Measurements from ENCODE around the gene RUFY4.

RUFY4 gene

DNA sequence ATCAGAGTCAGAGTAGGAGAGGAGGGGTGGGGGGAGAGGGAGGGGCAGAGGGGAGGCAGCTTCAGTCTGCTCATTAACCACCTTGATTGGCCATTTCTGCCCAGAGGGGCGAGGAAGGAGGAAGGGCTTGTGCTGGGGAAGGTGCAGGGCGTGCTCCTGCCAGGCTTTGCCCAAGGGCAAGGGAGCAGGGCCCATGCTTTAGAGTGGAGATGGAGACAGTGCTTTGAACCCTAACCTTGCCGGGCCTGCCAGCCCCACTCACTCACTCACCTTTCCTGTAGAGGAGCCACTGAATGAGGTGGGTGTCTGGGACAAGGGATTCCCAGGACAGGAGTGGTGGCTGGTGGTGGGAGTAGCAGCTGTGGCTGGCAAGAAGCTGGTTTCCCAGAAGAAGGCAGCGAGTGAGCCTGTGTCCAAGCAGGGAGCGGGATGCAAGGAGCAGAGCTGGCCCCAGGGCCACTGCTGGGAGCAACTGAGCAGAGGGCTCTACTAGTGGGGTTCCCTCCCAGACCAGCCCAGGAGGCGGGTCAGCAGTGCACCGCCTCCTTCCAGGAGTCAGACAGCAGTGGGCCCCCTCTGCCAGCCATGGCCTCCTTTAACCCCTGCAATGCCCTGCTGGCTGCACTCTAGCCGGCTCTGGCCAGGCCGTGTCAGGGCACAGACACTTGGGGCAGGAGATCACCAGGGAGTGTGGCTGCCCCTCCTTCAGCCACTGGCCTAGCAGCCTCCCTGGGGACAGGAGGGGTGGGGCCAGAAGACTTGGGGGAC, 3.6 kb upstream of the RUFY4 start:
- DNase-seq, result no peak

DNA sequence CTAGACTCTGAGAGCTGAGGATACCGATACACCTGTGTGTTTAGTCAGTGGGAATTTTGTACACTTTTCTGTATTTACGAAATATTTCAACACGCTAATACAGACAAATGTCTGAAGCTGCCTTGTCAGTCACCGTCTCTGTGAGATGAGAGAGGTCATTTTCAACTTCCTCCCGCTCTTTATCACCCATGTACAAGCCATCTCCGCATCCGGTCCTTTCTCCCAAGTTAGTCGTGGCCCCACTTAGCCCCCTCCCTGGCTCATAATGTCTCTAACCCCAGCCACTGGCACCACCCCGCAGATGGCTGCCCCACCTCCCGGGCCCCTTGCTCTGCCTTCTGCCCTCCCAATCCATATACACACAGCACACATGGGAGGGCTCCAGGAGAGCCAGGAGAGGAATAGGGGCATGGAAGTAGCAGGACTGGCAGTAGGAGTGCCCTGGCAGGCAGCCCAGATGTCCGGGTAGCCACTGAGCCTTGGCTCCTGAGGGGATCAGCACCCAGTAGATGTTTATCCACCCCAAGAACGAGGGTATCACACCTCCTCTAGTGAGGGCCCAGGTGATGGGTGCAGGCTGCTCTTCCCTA, 2.0 kb upstream of the RUFY4 start:
- no peak for DNase-seq

DNA sequence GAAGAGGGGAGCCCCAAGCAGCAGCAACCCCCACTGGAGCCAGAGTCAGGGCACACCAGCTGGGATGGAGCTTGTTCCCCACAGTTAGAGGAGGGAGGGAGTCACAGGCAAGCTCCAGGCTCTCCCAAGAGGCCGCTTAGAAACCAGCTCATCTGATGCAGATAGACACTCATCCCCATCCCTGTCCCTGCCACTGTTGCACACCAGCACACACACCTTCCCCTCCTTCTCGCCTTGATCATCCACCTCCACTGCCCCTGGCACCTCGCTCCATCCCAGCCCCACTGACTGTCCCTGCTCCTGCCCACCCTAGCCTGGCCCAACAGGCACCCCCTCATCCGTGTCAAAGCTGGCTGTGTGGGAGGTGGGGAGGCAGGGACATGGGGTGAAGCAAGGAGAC, 1.5 kb upstream of the RUFY4 start:
- DNase-seq, result no peak

DNA sequence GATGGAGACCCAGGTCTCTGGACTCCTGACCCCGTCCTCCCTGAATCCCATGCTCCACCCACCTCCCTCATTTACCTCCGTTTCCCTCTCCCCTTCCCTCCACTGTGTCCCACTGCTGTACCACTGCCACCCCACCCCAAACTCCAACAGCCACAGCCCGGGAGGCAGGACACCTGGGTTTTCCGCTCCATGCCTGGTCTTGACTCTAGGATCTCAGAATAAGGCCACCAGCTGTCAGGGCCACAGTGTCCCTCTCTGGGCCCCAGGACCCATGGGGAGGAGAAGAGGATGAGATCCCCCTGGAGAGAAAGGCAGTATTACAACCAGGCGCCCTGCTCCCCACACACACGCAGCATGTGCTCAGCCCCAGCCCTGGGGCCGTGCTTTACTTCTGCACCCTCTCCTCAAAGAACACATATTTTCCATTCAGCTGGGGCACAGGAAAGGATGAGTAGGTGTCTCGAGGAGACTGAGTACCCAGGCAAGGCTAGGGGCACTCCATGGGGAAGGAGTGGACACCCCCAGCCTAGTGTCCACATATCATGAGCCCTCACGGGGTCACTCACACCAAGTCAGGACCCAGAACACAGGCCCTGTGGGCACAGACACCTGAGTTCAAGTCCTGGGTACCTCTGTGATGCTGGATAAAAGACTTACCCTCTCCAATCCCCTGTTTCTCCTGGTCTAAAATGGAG, 700 bp downstream of the RUFY4 start:
- no peak for DNase-seq

DNA sequence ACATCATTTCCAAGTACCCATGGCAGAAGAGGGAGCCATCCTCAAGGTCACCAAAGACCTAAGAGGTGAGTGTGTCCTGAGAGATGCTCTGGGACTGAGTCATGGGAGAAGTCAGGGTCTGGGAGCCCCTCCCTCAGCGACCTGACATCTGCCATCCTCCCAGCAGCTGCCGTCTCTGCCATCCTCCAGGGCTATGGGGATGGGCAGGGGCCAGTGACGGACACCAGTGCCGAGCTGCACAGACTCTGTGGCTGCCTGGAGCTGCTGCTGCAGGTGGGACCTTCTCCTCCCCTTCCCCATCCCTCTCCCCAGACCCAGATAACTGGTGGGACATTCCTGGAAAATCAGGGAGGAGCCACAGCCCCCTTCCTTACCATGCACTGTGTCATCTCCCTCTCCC, 1.5 kb downstream of the RUFY4 start:
- DNase-seq, result no peak

DNA sequence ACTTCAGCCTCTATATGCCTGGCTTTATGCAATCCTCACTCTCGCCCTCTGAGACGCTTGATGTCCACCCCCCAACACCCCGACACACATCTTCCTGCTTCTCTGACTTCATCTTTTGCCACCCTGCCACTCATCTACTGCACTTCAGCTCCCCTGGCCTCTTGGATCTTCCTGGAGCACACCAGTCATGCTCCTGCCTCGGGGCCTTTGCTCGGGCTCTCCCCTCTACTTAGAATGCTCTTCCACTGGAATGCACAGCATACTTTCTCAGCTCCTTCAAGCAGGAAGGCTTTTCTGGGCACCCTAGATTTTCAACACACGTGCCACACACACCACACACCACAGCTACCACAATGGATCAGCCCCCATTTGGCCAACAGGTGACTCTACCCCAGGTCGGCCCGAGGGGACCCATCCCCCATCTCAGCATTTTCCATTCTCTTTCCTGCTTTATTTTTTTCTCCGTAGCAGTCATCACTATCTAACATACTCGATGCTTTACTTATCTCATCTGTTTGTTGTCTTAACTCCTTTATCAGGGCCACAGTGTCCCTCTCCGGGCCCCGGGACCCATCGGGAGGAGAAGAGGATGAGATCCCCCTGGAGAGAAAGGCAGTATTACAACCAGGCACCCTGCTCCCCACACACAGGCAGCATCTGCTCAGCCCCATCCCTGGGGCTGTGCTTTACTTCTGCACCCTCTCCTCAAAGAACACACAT, 2.3 kb downstream of the RUFY4 start:
- no peak for DNase-seq

DNA sequence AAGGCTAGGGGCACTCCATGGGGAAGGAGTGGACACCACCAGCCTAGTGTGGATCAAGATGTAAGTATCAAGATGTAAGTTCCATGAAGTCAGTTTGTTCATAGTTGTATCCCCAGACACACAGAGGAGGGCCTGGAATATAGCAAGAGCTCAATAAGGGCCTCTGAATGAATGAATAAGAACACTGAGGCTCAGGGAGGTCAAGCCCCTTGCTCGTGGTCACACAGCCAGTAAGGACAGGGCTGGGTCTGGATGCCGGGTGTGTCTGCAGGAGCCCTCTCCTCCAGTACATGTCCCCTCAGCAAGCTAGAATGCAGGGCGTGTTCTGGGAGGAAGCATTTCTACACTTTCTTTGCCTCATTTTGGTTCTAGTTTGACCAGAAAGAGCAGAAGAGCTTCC, 2.9 kb downstream of the RUFY4 start:
- DNase-seq, result no peak

DNA sequence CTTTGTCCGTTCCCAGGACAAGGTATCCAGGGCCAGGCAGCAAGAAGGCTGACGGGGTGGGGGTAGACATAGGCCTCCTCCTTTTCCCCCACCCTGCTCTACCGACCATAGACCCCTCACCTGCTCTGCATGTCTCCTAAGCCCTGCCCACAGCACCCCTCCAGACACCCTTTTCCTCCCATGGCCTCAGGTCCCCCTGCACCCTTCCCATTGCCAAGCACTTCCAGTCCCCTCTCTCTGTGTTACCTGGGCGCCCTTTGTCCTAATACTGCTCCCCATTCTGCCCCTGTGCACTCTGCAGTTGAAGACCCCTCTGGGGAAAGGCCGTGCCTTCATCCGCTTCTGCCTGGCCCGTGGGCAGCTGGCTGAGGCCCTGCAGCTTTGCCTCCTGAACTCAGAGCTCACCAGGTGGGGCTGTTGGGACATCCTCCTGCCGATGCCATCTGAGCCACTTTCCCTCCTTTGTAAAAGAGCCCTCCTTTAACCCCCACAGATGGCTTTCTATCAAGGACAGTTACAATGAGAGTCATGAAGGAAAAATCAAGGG, 3.5 kb downstream of the RUFY4 start:
- no peak for DNase-seq

DNA sequence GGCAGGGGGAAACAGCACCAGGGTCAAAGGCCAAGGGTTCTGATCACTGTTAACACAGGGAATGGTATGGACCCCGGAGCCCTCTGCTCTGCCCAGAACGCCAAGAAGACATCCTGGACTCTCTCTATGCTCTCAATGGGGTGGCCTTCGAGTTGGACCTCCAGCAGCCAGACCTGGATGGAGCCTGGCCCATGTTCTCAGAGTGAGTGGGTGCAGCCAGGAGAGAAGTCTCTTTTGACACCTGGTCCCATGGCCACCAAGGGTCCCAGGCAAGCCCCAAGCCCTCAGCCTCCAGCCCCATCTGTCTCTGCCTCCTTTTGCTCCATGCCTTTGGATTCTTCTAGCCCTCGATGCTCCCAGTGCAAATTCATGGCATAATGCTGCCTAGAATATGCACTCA, 4.1 kb downstream of the RUFY4 start:
- no peak for DNase-seq

DNA sequence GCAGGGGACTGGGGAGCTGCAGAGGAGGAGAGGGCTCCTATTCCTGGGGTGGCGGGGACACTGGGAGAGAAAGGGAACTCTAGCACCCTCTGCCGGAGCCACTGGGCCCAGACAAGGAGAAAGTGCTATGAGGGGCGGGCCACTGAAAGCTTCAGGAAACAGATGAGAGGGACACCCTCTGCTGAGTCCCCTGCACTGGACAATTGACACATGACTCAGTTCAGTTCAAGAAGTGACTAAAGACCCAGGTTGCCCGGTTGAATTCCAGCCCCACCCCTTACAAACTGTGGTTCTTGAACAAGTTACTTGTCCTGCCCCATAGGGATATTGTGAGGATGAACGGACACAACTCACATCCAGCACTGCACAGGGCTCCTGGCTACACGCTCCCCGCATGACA, 5.0 kb downstream of the RUFY4 start:
- peak in 1 of 2 experiments; percentile 27 for DNase-seq

DNA sequence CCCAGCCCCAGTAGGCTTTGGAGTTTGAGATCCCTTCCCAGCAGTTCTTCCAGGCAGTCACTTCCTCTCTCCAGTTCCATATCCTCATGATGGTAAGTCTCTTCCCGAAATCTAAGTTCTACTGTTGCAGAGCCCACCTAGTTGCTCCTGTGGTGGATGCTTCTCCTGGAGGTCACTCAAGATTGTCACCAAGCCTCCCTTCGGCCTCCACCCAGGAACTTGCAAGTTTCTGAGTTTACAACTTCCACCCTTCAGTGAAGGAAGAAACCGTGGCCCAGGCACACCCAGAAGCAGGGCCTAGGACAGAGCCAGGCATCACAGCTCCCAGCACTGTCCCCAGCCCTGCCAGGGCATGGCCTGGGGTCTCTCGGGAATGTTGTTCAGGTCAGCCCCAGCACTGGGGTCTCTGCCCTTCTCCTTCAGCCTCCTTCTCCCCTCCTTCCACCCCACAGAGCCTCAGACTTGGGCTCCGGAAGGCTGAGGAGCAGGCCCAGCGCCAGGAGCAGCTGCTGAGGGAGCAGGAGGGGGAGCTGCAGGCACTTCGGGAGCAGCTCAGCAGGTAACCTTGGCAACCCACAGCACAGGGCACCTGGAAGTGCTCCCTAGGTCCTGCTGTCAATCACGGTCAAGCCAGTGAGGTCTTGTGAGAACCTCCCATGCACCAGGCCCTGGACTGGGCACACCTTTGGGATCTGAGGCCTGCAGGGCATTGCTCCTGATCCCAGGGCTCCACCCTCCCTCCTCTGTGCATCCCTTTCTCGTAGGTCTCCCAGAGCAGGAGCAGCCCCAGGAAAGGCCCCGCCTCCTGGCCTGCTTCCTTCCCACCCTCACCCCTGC, 7.1 kb downstream of the RUFY4 start:
- no peak for DNase-seq

DNA sequence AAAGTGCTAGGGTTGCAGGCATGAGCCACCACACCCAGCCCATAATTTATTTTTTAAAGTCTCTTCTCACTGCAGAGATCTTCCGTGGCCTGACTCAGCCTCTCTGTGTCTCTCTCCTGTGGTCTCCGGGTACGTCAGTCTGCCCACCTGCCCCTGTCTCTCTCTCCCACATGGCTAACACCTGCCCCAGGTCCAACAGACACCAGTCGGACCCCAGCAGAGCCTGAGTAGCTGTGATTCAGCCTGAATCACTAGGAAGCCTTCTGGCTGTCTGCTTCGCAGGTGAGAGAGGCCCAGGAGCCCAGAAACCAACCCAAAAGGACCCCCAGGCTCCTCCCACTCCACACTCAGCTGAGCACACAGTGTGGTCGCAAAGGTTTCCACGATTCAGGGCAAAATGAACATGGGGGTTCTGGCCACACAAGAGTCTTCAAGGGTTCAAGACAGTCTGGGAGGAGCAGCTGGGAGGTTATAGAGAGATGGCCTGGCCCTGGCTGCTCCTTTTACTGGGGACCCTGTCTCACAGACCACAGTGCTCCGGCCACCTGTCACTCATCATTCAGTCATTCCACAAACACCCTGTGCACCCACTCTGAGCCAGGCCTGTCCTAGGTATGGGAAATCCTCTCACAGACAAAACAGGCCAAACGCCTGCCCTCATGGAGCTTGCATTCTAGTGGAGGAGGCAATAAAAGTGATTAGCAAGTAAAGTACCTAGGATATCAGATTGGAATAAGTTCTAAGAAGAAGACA, 8.6 kb downstream of the RUFY4 start:
- no peak for DNase-seq

DNA sequence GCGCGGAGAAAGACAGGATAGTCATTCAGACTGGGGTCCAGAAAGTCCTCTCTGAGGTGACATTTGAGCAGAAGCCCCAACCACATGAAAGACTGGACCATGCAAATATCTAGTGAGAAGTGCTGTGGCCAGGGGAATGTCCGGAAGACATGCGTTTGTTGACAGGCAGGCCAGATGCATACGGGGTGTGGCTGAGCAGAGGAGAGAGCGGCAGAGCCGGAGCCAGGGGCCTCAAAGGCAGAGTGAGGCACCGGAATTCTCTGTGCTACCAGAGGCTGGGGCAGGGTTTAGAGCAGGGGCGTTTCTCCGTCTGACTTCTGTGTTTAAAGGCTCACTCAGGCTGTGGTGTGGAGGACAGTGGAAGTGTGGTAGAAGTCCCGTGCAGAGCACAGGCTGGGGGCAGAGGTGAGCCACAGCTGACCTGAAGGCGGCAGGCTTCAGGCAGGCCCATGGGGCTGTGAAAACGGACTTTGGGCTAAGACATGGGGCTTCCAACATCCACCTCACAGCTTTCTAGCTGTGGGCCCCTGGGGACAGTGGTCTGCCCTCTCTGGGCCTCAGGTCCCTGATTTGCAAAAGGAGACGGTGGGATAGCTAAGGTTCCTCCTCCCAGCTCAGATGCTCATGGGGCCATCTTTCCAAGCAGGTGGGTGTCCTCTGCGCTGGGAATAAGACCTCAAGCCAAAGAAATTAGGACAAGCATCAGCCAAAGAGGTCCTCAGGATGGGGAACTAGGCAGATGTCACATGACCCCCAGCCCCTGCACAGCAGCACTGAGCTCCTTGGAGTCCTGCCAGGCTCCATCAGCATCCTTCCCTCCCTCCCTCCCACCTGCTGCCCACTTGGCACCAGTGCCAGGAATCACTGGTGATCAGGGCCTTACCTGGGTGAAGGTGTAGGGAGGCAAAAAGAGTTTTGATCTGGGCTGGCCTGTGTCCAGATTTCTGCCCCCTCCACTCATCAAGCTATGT, 11.2 kb downstream of the RUFY4 start:
- no peak for DNase-seq

DNA sequence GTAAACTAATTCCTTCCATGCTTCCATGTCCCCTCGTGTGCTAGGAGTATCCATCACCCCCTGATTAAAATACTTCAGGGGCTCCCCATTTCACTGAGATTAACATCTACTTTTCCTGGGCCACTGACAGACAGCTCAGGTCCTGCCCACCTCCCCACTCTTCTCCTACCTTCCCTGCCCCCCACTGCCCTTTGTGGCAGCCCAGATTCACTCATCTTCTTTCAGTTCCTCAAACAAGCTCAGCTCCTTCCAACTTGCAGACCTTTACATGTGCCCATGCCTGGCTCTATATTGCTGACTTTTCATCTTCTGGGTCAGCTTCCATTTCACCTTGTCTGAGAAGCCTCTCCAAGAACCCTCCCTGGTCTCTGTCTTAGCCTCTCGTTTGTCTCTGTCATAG, 12.0 kb downstream of the RUFY4 start:
- no peak for DNase-seq

DNA sequence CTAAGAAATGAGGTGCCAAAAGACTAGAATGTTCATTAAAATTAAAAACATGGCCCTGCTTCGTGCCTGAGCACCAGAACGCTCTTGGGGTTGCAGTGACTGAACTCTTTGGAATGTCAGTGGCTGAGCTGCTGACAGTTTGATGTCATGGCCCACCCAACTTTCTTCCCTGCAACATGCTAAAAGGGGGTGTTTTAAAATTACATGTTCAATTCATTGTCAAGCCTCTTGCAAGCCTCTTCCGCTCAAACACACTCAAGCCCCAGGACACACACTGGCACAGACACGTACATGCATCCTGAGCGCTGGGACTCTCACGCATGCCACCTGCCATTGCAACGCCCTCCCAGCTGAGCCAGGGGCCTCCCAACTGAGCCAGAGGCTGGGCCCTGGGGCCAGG, 12.6 kb downstream of the RUFY4 start:
- no peak for DNase-seq

DNA sequence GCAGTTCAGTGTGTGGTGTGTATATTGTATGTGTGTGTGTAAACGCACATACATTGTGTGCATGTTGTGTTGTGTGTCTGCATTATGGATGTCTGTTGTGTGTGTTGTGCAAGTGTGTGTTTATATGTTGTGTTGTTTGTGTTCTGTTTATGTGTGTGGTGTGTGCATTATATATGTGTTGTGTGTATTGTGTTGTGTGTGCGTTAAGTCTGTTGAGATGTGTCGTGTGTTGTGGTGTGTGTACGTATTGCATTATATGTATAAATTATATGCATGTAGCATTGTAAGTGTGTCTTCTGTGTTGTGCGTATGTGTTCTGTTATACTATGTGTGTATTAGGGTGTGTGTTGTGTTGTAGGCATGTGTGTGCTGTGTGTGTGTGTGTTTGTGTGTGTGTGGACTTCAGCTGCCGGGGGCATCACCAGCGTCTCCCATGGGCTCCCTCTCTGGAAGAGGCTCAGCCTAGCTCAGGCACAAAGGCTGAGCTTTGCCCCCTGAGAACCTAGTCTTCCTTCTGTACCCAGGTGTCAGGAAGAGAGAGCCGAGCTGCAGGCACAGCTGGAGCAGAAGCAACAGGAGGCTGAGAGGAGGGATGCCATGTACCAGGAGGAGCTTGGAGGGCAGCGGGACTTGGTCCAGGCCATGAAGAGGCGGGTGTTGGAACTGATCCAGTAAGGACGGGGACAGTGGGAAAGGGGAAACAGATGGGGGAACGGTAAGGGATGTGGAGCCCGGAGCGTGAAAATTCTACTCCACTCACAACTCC, 13.7 kb downstream of the RUFY4 start:
- no peak for DNase-seq

DNA sequence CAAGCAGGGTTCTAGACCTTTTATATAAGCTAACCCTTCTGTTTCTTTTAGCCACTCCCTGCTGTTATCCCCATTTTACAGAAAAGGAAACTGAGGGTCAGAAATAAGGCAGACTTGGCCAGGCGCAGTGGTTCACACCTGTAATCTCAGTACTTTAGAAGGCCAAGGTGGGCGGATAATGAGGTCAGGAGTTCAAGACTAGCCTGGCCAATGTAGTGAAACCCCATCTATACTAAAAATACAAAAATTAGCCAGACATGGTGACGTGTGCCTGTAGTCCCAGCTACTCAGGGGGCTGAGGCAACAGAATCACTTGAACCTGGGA, 14.3 kb downstream of the RUFY4 start:
- DNase-seq, result no peak

DNA sequence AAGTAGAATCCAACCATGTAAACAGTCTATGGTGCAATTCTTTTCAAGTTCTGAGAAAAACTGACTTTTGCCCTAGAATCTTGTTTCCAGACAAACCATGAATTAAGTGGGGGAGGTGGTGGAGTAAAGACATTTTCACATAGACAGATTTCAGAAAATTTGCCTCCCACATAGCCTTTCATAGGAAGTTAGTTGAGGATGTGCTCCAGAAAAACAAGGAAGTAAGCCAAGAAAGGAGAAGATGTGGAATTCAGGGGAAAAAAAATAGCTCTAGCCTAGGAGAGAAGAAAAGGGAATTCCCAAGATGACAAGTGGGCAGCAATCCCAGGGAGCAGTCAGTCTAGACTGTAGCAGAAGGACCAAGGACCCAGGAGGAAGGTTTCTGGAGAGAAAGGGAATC, 17.4 kb downstream of the RUFY4 start:
- no peak for DNase-seq

DNA sequence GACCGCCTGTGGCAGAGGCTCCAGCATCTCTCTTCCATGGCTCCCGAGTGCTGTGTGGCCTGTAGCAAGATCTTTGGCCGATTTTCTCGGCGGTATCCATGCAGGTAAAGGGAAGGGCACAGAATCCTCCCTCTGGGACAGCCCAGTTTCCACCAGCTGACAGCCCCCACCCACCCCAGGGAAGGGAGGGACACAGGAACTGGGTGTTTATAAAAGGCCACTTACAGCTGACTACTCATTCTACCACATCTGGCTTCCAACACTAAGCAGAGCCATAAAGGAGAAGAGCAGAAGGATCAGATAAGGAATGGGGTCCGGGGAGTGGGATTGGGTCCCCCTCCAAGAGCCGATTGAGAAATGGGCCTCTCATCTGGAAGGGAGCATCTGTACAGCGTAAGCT, 20.2 kb downstream of the RUFY4 start:
- DNase-seq, result no peak

DNA sequence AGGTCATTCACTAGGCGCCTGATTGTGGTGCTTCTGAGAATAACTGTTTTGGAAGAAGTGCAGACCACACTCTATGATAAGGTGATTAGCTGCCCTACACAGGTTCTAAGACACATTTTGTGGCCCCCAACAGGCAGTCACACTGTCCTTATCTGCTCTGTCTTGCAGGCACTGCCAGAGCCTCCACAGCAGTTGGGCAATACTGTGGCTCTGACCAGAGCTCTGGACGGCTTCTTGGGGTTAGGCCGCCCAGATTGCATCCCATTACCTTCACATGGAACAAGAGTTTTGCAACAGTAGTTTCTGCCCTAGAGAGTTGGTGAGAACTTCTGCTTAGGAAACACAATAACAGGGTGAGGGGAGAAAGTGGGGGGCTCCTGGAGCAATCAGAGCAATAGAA, 22.7 kb downstream of the RUFY4 start:
- no peak for DNase-seq

Measured in NCI-H1930 (cell line).